ENCODE data around the gene EZH2. TPM values are rescaled to one million over a fixed set of nuclear protein-coding genes. Genes with fewer than 3 reads are reported as not detected.

The EZH2 gene
- polyA plus RNA-seq, 2 of the 4 experiments (the other 2 are of a cell fraction): 36.6 to 45.7 TPM

DNA sequence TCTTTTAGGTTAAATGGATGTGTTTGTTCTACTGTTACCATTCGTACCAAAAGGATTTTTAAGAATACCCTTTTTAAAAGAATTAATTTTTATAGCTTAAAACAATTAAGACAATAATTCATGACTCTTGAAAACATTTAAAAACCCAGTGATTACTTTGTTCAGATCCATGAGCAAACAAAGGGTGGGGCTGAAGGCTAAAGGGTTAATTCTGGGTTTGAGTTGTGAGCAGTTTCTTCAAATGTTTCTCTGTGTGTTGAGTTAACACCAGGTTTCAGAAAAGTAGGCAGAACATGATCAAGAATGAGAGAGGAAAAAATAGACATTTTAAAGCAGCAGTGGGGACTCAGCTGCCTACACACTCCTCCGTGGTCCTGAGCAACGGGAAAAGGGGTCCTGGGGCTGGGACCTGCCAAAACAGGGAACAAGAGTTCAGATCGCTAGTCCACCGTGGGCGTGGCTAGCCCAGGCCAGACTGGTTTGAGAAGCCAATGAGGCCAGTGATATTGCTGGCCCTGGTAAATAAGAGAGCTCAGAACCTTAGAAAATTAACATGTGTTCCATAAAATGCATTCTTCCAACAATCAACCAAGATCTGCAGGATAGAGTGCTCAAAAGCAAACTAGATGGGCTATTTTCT lies 14.9 kb upstream of the EZH2 start:
- Histone ChIP-seq H3K9me3 (no peaks in the 10 kb centered on the region), H3K4me1 (no peaks in the 10 kb centered on the region), H3K27ac (no peak overlapping the region), H3K4me2 (no peak overlapping the region), H3K4me3 (no peak overlapping the region)
- peak in 1 of 2 experiments; percentile 56; a peak in 2 of 6 replicates for ATAC-seq
- CTCF ChIA-PET: interaction anchor here (0.7 to 1.6 kb wide), 2 partner anchors 10 to 227 kb away, joined by 3 to 6 read pairs; no protein-coding TSS in a partner anchor
- TF ChIP-seq MAFK (IDR thresholded peaks at IDR 0.05; ENCODE audit: partially characterized antibody): no peak
- TF ChIP-seq BHLHE40 (IDR thresholded peaks at IDR 0.05; ENCODE audit: low read depth, low read length): no peak
- TF ChIP-seq MYC (IDR thresholded peaks at IDR 0.05; ENCODE audit: borderline replicate concordance, low read length): no peak
- no peak for TF ChIP-seq GATA3 (IDR thresholded peaks at IDR 0.05; ENCODE audit: borderline replicate concordance)
- no peak for TF ChIP-seq CHD4 (IDR thresholded peaks at IDR 0.05; ENCODE audit: borderline replicate concordance)
- no peak for TF ChIP-seq SMC3 (IDR thresholded peaks at IDR 0.05)
- TF ChIP-seq EP300 (IDR thresholded peaks at IDR 0.05): no peak
- no peak for TF ChIP-seq NPAS2 (CRISPR knock-in tag; IDR thresholded peaks at IDR 0.05; ENCODE audit: borderline replicate concordance)
- no peak for TF ChIP-seq POLR2A (IDR thresholded peaks at IDR 0.05; ENCODE audit: low read length)
- 44% methylated on average over 6 of the region's 6 CpGs for WGBS (ENCODE audit: missing lambda C conversion rate)
- POLR2A ChIA-PET: no interaction called here
- FAIRE-seq: no peak
- DNase-seq (ENCODE audit: low read depth in 1 of 2, low spot score in 1 of 2): no peak

DNA sequence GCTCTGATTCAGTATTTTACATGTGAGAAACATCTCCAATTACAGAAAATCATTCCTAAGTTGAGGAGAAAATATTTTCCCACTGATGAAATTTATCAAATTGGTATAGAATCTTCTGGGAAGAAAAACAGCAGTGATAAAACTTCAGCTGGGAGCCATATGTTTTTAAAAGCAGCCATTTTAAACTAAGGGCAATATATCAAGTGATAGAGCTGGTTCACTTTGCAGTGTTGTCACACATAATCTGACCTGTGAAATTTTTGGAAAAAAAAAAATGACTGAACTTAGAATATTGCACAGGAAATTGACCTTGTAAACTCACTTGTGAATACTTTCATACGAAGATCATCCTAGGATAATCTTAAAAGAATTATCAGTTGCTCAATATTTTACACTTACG lies 10.5 kb upstream of the EZH2 start:
- Histone ChIP-seq H3K9me3 (no peaks in the 10 kb centered on the region), H3K27ac (no peak overlapping the region), H3K4me1 (no peaks in the 10 kb centered on the region), H3K4me2 (no peak overlapping the region), H3K4me3 (no peak overlapping the region)
- TF ChIP-seq ZNF302 (CRISPR knock-in tag; IDR thresholded peaks at IDR 0.05): no peak
- TF ChIP-seq RAD21 (conservative IDR thresholded peaks at IDR 0.05 in 1 of 2, IDR thresholded peaks at IDR 0.05 in 1 of 2): no peak
- TF ChIP-seq POLR2A (IDR thresholded peaks at IDR 0.05; ENCODE audit: low read length): no peak
- TF ChIP-seq FOSB (CRISPR knock-in tag; IDR thresholded peaks at IDR 0.05): no peak
- TF ChIP-seq, protein P1, sequence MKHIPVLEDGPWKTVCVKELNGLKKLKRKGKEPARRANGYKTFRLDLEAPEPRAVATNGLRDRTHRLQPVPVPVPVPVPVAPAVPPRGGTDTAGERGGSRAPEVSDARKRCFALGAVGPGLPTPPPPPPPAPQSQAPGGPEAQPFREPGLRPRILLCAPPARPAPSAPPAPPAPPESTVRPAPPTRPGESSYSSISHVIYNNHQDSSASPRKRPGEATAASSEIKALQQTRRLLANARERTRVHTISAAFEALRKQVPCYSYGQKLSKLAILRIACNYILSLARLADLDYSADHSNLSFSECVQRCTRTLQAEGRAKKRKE (CRISPR knock-in tag; IDR thresholded peaks at IDR 0.05; ENCODE audit: low read depth): no peak
- TF ChIP-seq, protein P2, sequence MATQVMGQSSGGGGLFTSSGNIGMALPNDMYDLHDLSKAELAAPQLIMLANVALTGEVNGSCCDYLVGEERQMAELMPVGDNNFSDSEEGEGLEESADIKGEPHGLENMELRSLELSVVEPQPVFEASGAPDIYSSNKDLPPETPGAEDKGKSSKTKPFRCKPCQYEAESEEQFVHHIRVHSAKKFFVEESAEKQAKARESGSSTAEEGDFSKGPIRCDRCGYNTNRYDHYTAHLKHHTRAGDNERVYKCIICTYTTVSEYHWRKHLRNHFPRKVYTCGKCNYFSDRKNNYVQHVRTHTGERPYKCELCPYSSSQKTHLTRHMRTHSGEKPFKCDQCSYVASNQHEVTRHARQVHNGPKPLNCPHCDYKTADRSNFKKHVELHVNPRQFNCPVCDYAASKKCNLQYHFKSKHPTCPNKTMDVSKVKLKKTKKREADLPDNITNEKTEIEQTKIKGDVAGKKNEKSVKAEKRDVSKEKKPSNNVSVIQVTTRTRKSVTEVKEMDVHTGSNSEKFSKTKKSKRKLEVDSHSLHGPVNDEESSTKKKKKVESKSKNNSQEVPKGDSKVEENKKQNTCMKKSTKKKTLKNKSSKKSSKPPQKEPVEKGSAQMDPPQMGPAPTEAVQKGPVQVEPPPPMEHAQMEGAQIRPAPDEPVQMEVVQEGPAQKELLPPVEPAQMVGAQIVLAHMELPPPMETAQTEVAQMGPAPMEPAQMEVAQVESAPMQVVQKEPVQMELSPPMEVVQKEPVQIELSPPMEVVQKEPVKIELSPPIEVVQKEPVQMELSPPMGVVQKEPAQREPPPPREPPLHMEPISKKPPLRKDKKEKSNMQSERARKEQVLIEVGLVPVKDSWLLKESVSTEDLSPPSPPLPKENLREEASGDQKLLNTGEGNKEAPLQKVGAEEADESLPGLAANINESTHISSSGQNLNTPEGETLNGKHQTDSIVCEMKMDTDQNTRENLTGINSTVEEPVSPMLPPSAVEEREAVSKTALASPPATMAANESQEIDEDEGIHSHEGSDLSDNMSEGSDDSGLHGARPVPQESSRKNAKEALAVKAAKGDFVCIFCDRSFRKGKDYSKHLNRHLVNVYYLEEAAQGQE (IDR thresholded peaks at IDR 0.05): no peak
- TF ChIP-seq HEYL (CRISPR knock-in tag; IDR thresholded peaks at IDR 0.05): no peak
- no peak for TF ChIP-seq ZSCAN20 (CRISPR knock-in tag; IDR thresholded peaks at IDR 0.05)
- TF ChIP-seq KDM5A (IDR thresholded peaks at IDR 0.05): no peak
- TF ChIP-seq RARB (CRISPR knock-in tag; IDR thresholded peaks at IDR 0.05): no peak
- TF ChIP-seq GATA3 (IDR thresholded peaks at IDR 0.05; ENCODE audit: borderline replicate concordance): no peak
- no peak for TF ChIP-seq CBX2 (IDR thresholded peaks at IDR 0.05; ENCODE audit: borderline replicate concordance, low read depth)
- TF ChIP-seq NR3C1 (IDR thresholded peaks at IDR 0.05): no peak
- no peak for TF ChIP-seq JUNB (IDR thresholded peaks at IDR 0.05)
- no peak for TF ChIP-seq HDAC2 (IDR thresholded peaks at IDR 0.05)
- TF ChIP-seq POLR2AphosphoS2 (conservative IDR thresholded peaks at IDR 0.05; ENCODE audit: low read length): no peak
- no peak for TF ChIP-seq RFX5 (IDR thresholded peaks at IDR 0.05)
- WGBS (ENCODE audit: missing lambda C conversion rate): 76% methylated on average over 2 of the region's 2 CpGs
- ChIA-PET POLR2A (no interaction called here), CTCF (interaction anchor here (1.2 kb wide), 1 partner anchor 68 kb away, joined by 3 read pairs; no protein-coding TSS in a partner anchor)
- FAIRE-seq (no peak), ATAC-seq (no peak), DNase-seq (ENCODE audit: low read depth in 1 of 2, low spot score in 1 of 2) (no peak)
